ENCODE results near the gene LHX3.

Gene LHX3

DNA sequence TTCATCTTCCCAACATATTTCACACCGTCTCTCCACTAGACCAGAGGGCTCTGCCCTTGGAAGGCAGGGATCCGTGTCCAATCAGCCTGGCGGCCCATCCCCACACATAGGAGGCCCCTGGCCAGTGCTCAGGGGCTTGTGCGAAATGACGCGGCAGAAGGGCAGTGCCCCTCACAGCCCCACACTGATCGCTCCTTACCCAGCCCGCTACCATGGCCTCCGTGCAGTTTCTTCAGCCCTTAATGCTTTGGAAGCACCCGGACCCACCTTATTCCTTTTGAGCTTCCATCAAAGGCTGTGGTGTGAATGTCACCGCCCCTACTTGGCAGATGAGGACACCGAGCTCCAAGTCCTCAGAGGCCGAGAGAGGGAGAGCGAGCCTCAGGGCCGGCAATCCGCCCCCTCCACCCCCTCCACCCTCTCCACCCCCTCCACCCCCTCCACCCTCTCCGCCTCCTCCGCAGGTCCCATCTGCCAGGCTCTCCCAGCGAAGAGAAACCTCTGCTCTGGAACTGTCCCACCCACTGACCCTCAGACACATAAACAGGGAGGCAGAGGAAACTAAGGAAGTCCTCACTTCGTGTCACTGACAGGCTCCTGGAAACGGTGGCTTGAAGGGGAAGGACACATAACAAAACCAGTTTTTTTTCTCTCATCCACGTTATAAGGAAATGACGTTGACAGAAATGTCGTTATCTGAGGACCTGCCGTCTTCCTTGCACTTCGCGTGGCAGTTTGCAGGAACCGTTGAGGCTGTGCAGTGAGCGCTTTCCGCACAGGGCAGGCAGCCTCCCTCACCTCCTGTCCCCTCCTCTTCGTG lies 26.8 kb upstream of the LHX3 start:
- Histone ChIP-seq H3K9ac (ENCODE audit: low read length) (no peak overlapping the region), H3K4me1 (ENCODE audit: control insufficient read depth, insufficient read depth, low read length) (no peaks in the 10 kb centered on the region), H3K9me3 (ENCODE audit: control insufficient read depth, low read length) (no peaks in the 10 kb centered on the region), H3K4me3 (ENCODE audit: low read length) (no peak overlapping the region), H3K27me3 (replicated peaks; ENCODE audit: control insufficient read depth, insufficient read depth, low read length) (no peaks in the 10 kb centered on the region), H3K36me3 (ENCODE audit: control insufficient read depth, insufficient read depth, low read length, severe bottlenecking) (peaks cover 6% of the 10 kb centered on the region)
- no peak for DNase-seq (ENCODE audit: low read depth)

DNA sequence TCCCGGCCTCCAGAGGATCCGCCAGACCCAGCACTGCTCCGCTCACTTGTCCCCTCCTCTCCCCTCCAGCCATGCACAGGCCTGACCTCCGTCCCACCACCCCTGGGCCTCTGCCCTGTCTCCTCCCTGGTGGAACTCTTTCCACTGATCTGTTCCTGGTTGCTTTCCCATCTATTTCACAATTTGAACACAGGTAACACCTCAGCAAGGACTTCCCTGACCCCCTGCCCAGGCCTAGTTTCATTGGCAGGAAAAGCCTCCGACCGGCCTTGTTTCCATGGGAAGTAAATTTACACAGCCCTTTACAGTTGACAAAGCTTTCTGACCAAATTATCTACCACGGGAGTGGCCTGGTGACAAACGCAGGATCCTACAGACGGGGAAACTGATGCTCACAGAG lies 25.8 kb upstream of the LHX3 start:
- Histone ChIP-seq H3K9me3 (ENCODE audit: control insufficient read depth, low read length) (no peaks in the 10 kb centered on the region), H3K9ac (ENCODE audit: low read length) (no peak overlapping the region), H3K4me1 (ENCODE audit: control insufficient read depth, insufficient read depth, low read length) (no peaks in the 10 kb centered on the region), H3K36me3 (ENCODE audit: control insufficient read depth, insufficient read depth, low read length, severe bottlenecking) (peaks cover 4% of the 10 kb centered on the region), H3K4me3 (ENCODE audit: low read length) (no peak overlapping the region), H3K27me3 (replicated peaks; ENCODE audit: control insufficient read depth, insufficient read depth, low read length) (no peaks in the 10 kb centered on the region)
- DNase-seq (ENCODE audit: low read depth): no peak

DNA sequence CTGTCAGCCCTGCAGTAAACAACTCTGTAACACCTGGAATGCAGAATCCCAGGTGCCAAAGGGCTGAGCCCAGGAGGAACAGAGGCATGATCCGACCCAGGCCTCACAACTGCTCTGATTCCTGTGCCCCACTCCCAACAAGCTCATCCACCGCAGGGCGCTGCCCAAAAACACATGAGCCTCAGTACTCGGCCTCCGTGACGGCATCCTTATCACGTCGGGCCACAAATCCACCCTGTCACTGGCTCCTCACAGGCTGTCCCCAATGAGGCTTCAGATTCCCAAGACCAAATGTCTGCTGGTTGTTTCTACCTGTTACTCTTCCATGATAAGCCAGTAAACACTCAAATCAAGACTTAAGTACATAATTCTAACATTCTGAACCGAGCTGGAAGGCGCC lies 25.4 kb upstream of the LHX3 start:
- H3K27me3 ChIP-seq (replicated peaks; ENCODE audit: control insufficient read depth, insufficient read depth, low read length): no peaks in the 10 kb centered on the region
- H3K4me3 ChIP-seq (ENCODE audit: low read length): no peak overlapping the region
- no peak overlapping the region for H3K9ac ChIP-seq (ENCODE audit: low read length)
- DNase-seq (ENCODE audit: low read depth): no peak
- no peaks in the 10 kb centered on the region for H3K4me1 ChIP-seq (ENCODE audit: control insufficient read depth, insufficient read depth, low read length)
- H3K9me3 ChIP-seq (ENCODE audit: control insufficient read depth, low read length): no peaks in the 10 kb centered on the region
- no peaks in the 10 kb centered on the region for H3K36me3 ChIP-seq (ENCODE audit: control insufficient read depth, insufficient read depth, low read length, severe bottlenecking)

DNA sequence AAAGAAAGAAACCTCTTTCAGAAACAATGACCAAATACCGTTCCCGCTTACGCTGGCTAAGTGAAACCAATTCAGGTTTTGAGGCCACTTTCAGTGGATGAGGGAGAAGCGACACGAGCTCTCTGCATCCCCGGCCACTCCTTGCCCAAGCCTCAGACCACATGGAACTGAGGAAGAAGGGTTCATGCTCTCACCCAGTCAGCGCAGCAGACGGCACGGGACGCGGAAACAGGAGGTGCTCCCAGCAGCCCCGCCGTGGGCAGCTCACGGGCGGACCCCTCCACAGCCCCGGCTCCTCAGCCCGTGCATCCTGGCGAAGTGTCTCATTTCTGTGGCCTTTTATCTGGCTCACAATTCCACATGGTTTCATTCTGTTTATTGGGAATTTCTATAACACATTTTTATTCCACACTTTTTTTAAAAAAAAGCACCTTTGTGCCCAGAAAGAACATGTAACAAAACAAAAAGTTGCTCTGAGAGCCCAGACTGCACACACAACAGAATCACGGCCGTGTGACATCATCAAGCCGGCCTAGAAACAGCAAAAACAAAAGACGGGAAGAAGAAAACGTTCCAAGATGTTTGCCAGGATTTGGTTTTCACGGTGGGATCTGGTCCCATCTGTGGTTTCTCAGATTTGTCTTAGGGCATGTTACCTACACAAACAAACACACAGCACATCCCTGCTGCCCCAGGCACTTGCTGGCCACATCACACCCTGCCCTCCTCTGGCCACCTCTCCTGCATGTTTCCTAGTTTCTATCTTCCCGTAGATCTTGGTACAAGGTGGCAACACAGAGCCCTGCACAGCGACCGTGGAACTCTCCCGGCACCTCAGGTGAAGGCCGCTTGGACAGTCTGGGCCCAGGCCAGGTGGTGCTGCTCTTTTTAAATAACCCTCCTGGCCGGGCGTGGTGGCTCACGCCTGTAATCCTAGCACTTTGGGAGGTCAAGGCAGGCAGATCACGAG lies 24.5 kb upstream of the LHX3 start:
- no peaks in the 10 kb centered on the region for H3K27me3 ChIP-seq (replicated peaks; ENCODE audit: control insufficient read depth, insufficient read depth, low read length)
- H3K9me3 ChIP-seq (ENCODE audit: control insufficient read depth, low read length): no peaks in the 10 kb centered on the region
- H3K4me1 ChIP-seq (ENCODE audit: control insufficient read depth, insufficient read depth, low read length): no peaks in the 10 kb centered on the region
- DNase-seq (ENCODE audit: low read depth): no peak
- H3K4me3 ChIP-seq (ENCODE audit: low read length): no peak overlapping the region
- no peak overlapping the region for H3K9ac ChIP-seq (ENCODE audit: low read length)
- no peaks in the 10 kb centered on the region for H3K36me3 ChIP-seq (ENCODE audit: control insufficient read depth, insufficient read depth, low read length, severe bottlenecking)

DNA sequence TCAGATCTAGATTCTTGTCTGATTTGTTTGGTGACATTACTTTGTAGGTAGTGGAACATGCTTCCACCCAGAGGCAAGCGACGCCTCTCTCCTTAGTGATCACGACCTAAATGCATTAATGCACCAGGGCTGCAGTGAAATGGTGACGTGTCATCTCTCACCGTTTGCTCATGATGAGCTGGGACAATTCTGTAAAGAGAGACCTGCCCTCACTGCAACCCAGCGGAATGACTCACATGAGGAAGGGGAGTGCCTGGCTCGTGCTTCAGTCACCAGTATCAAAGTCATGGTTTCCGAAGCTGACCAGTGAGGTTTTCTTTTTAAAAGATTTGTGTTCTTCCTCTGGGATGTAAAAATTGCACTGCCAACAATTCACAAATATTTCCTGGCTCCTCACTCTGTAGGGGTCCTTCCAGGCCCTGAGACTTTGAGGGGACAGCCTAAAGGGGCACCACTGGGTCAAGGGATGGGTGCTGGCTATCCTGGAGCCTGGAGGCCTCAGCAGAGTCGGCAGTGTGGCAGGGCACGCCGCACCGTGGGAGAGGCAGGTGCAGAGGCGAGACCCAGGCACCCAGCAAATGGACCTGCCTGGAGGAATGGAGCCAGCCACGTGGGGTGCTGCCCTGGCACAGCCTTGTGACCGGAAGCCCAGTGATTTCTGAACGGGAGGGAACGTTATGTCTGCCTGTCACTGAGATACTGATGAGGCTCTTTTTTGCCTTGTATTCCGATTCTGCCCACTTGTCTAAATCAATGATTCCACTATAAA lies 23.4 kb upstream of the LHX3 start:
- Histone ChIP-seq H3K9me3 (ENCODE audit: control insufficient read depth, low read length) (no peaks in the 10 kb centered on the region), H3K27me3 (replicated peaks; ENCODE audit: control insufficient read depth, insufficient read depth, low read length) (no peaks in the 10 kb centered on the region), H3K4me3 (ENCODE audit: low read length) (no peak overlapping the region), H3K36me3 (ENCODE audit: control insufficient read depth, insufficient read depth, low read length, severe bottlenecking) (peaks cover 5% of the 10 kb centered on the region), H3K4me1 (ENCODE audit: control insufficient read depth, insufficient read depth, low read length) (no peaks in the 10 kb centered on the region), H3K9ac (ENCODE audit: low read length) (no peak overlapping the region)
- peak; percentile 14 for DNase-seq (ENCODE audit: low read depth)

DNA sequence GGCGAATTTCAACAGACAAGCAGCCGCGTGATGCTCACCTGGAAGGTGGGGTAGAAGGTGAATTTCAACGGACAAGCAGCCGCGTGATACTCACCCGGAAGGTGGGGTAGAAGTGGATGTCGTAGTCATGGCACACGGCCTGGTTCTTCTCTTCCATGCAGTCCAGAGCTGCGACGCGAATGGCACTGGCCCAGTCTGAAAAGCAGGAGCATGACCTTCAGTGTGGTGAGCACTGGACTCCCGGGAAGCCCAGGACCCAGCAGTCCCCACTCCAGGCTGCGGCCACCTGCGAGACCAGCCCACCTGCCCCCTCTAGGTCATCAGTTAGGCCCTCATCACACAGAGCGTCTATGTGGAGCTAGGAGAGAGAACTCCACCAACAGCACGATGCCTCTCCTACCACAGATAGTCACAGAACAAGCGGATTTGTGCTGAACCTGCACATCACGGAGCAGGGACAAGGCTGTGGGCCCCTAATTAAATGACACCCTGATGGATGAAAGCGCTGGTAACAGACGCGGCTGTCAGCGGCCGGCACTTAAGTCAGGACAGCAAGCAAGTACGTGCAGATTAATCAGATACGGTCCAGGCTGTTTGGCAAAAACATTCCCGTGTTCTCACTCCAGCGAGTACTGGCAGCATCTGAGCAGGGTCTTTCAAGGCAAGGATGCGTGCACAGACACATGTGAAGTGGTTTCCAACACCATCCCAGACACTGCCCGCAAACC lies 21.9 kb upstream of the LHX3 start:
- no peaks in the 10 kb centered on the region for H3K9me3 ChIP-seq (ENCODE audit: control insufficient read depth, low read length)
- no peak overlapping the region for H3K4me3 ChIP-seq (ENCODE audit: low read length)
- no peaks in the 10 kb centered on the region for H3K27me3 ChIP-seq (replicated peaks; ENCODE audit: control insufficient read depth, insufficient read depth, low read length)
- H3K9ac ChIP-seq (ENCODE audit: low read length): no peak overlapping the region
- H3K4me1 ChIP-seq (ENCODE audit: control insufficient read depth, insufficient read depth, low read length): no peaks in the 10 kb centered on the region
- peaks cover 5% of the 10 kb centered on the region for H3K36me3 ChIP-seq (ENCODE audit: control insufficient read depth, insufficient read depth, low read length, severe bottlenecking)
- DNase-seq (ENCODE audit: low read depth): no peak

DNA sequence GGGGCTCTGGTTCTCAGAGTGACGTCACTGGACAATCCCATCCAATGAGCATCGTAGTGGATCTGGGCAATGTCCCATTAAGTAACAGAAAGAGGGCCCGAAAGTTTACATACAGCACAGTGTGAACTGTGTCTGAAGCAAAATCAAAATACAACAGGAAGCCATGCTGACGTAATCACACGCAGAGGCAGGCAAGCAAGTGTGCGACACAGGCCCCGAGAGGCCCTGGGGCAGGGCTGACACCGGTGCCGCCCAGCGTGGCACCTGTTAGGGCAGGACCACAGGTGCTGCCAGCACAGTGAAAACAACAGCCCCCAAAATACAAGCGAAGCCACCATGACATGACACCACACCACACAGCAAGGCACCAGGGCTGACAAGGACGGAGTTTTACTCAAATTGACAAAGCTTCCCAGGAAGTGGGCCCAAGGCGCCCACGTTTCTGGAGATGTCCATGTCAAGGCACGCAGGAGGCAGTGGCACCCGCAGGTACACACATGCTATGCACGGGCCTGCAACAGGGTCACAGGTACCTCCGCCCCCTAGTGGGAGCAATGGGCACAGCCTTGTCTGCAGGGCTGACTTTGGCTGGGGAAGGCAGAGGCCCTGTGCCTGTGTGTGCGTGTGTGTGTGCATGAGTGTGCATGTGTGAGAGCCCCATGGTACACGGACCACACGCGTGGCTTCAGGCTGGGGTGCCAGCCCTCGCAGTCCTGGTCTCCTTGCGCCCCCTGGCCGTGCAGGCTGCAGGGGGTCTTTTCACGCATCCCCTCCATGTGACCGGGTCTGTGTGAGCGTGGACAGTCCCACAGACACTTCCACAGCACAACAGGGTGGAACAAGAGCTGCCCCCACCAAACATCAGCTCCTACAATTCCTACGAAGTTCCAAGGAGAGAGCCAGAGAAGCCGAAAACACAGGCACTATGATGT lies 21.1 kb upstream of the LHX3 start:
- H3K36me3 ChIP-seq (ENCODE audit: control insufficient read depth, insufficient read depth, low read length, severe bottlenecking): peaks cover 7% of the 10 kb centered on the region
- no peak overlapping the region for H3K4me3 ChIP-seq (ENCODE audit: low read length)
- H3K9me3 ChIP-seq (ENCODE audit: control insufficient read depth, low read length): no peaks in the 10 kb centered on the region
- H3K4me1 ChIP-seq (ENCODE audit: control insufficient read depth, insufficient read depth, low read length): no peaks in the 10 kb centered on the region
- no peaks in the 10 kb centered on the region for H3K27me3 ChIP-seq (replicated peaks; ENCODE audit: control insufficient read depth, insufficient read depth, low read length)
- H3K9ac ChIP-seq (ENCODE audit: low read length): no peak overlapping the region
- DNase-seq (ENCODE audit: low read depth): peak; percentile 66

DNA sequence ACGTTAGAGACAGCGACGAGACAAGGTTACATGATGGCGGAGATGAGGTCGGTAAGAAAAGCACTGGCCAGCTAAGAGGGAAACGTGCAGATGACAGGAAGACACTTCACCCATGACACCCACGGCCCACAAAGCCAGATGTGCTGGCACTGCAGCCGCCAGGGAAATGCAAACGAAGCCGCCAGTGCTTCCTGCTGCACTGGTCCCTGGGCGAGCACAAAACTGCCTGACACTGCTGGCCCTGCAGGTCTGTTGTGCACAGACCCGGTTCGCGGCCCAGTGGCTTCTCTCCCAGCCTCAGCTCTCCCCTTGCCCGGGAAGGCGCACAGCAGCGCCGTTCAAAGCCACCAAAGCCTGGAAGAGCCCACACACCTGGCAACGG lies 20.4 kb upstream of the LHX3 start:
- Histone ChIP-seq H3K4me3 (ENCODE audit: low read length) (no peak overlapping the region), H3K9ac (ENCODE audit: low read length) (no peak overlapping the region), H3K4me1 (ENCODE audit: control insufficient read depth, insufficient read depth, low read length) (no peaks in the 10 kb centered on the region), H3K27me3 (replicated peaks; ENCODE audit: control insufficient read depth, insufficient read depth, low read length) (no peaks in the 10 kb centered on the region), H3K9me3 (ENCODE audit: control insufficient read depth, low read length) (no peaks in the 10 kb centered on the region), H3K36me3 (ENCODE audit: control insufficient read depth, insufficient read depth, low read length, severe bottlenecking) (peaks cover 7% of the 10 kb centered on the region)
- no peak for DNase-seq (ENCODE audit: low read depth)

DNA sequence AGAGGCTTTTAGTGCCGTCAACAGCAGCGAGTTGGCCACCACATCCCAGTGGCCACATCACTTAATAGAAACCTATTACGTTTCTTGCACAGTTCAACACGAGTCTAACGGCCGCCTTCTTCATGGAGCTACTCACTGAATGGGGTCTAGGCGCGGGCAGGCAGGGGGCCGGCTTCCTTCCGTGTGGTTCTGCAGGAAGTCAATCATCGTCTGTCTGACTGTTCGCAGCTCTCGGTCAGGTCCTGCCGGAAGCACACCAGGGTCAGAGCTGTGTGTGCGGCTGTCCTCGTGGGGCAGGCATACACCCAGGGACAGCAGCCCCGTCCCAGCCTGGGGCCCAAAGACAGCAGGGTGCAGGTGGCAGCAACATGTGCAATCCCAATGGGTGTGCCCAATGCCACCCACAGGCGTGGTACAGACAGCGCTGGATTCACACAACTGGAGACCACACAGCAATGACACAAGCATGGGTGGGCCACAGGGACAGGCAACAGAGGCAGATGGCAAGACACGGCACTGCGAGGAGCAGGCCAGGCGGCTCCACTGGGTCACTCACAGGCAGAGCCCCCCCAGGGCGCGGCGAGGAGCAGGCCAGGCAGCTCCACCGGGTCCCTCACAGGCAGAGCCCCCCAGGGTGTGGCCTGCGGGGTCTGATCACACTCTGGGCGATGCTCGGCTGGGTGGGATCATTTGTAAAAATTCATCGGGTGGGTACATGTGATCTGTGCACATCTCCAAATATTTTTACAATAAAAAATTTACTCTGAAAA lies 19.1 kb upstream of the LHX3 start:
- H3K4me1 ChIP-seq (ENCODE audit: control insufficient read depth, insufficient read depth, low read length): no peaks in the 10 kb centered on the region
- peaks cover 8% of the 10 kb centered on the region for H3K36me3 ChIP-seq (ENCODE audit: control insufficient read depth, insufficient read depth, low read length, severe bottlenecking)
- no peak for DNase-seq (ENCODE audit: low read depth)
- H3K27me3 ChIP-seq (replicated peaks; ENCODE audit: control insufficient read depth, insufficient read depth, low read length): no peaks in the 10 kb centered on the region
- H3K9ac ChIP-seq (ENCODE audit: low read length): no peak overlapping the region
- no peaks in the 10 kb centered on the region for H3K9me3 ChIP-seq (ENCODE audit: control insufficient read depth, low read length)
- H3K4me3 ChIP-seq (ENCODE audit: low read length): no peak overlapping the region

Data from adipocyte (in vitro differentiated cells).